ENCODE data around the gene TIMP4.

TIMP4 gene

DNA sequence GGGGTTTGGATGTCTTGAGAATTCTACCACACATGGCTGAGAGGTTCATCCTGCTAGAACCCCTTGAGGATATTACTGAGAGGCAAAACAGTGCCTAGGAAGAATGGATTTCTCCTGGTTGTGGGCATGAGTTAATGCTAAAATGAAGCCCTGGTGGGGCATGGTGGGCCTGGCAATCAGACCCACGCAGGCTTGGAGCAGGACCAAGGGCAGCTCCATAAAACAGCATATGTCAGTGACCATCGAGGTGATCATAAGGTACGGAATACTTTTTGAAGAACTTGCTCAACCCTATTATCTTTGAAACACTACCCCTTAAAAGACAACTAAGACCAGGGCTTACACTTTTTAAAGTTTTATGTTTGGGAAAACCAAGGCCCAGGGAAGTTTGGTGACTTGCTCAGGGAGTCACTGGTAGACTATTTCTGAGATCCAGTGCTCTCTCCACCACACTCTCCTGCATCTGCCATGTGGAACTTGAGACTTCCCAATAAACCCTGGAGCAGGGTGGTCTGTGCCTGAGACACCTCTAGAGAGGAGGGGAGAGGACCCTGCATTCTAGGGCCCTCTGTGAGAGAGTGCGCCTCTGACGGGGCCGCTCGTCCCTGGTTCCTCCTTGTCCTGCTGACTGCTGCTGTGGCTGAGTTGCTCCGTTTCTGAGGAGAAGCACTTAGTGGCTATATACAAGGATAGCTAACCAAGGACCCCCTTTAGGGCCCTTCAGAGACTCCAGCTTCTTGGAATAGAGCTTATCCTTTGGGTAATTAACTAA is 28.0 kb upstream of the TIMP4 start:
- no peaks in the 10 kb centered on the region for H4K20me1 ChIP-seq (ENCODE audit: control insufficient read depth, insufficient read depth, low read depth, low read length)
- H3K79me2 ChIP-seq (ENCODE audit: control insufficient read depth, low read length) = no peaks in the 10 kb centered on the region
- no peaks in the 10 kb centered on the region for H3K36me3 ChIP-seq (ENCODE audit: control insufficient read depth, low read length)
- peak overlapping the region; percentile 35 for H3K4me3 ChIP-seq (ENCODE audit: low read length)
- H3K9me2 ChIP-seq (replicated peaks; ENCODE audit: control insufficient read depth, low read length) = no peaks in the 10 kb centered on the region
- H3K27me3 ChIP-seq (ENCODE audit: control insufficient read depth, low read length) = no peaks in the 10 kb centered on the region
- H3K27ac ChIP-seq (ENCODE audit: low read depth, low read length) = no peak overlapping the region
- TF ChIP-seq EZH2phosphoT487 (IDR thresholded peaks at IDR 0.05; ENCODE audit: borderline replicate concordance, low read length) (no peak), CTCF (IDR thresholded peaks at IDR 0.05; ENCODE audit: low read depth, low read length, poor library complexity, severe bottlenecking) (no peak)
- H3F3A ChIP-seq (ENCODE audit: control insufficient read depth, insufficient read depth) = no peaks in the 10 kb centered on the region
- peaks cover 24% of the 10 kb centered on the region for H3K4me1 ChIP-seq (ENCODE audit: control insufficient read depth, low read length)
- H3K9me3 ChIP-seq (ENCODE audit: control insufficient read depth, insufficient read depth, low read length) = no peaks in the 10 kb centered on the region
- peak overlapping the region; percentile 59 for H3K4me2 ChIP-seq (ENCODE audit: low read length)

- H3K27me3 ChIP-seq (ENCODE audit: control insufficient read depth, low read length) = no peaks in the 10 kb centered on the region
- H3K27ac ChIP-seq (ENCODE audit: low read depth, low read length) = no peak overlapping the region
- no peak overlapping the region for H3K4me2 ChIP-seq (ENCODE audit: low read length)
- peaks cover 24% of the 10 kb centered on the region for H3K4me1 ChIP-seq (ENCODE audit: control insufficient read depth, low read length)
- H3K79me2 ChIP-seq (ENCODE audit: control insufficient read depth, low read length) = no peaks in the 10 kb centered on the region
- no peaks in the 10 kb centered on the region for H3K9me3 ChIP-seq (ENCODE audit: control insufficient read depth, insufficient read depth, low read length)
- no peaks in the 10 kb centered on the region for H4K20me1 ChIP-seq (ENCODE audit: control insufficient read depth, insufficient read depth, low read depth, low read length)
- H3F3A ChIP-seq (ENCODE audit: control insufficient read depth, insufficient read depth) = no peaks in the 10 kb centered on the region
- H3K4me3 ChIP-seq (ENCODE audit: low read length) = no peak overlapping the region
- H3K36me3 ChIP-seq (ENCODE audit: control insufficient read depth, low read length) = no peaks in the 10 kb centered on the region
- no peaks in the 10 kb centered on the region for H3K9me2 ChIP-seq (replicated peaks; ENCODE audit: control insufficient read depth, low read length)
- no peak for TF ChIP-seq CTCF (IDR thresholded peaks at IDR 0.05; ENCODE audit: low read depth, low read length, poor library complexity, severe bottlenecking)
- TF ChIP-seq EZH2phosphoT487 (IDR thresholded peaks at IDR 0.05; ENCODE audit: borderline replicate concordance, low read length) = no peak
Observed at GRCh38 chr3:12186046-12186445, 27.3 kb upstream of the TIMP4 start.

DNA sequence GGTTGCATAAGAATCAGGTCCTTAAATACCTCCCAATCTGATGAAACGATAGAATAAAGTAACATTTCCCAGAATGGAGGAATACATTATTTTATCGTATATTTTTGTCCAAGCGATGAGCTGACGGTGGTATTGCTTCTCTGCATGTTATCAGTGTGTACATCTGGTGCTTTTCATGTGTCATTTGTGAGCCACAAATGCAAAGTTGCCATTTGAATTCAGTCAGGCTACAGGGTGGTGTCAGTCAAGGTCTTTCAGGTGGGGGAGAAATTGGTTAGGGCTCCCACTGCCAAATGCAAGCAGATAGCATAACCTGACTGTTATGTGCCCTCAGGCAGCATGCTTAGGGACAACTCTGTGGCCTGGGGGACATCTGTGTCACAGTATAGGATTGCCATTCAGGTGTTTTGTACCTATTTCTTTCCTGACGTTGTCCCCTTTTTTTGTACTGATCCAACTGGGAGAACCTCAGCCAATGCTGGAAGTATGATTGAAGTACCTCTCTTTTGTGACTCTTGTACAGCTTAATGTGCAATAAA is 26.5 kb upstream of the TIMP4 start:
- Histone ChIP-seq H3K27ac (ENCODE audit: low read depth, low read length) (no peak overlapping the region), H3K4me1 (ENCODE audit: control insufficient read depth, low read length) (peaks cover 24% of the 10 kb centered on the region), H3K27me3 (ENCODE audit: control insufficient read depth, low read length) (no peaks in the 10 kb centered on the region), H3K4me2 (ENCODE audit: low read length) (no peak overlapping the region), H3K36me3 (ENCODE audit: control insufficient read depth, low read length) (no peaks in the 10 kb centered on the region), H3K9me3 (ENCODE audit: control insufficient read depth, insufficient read depth, low read length) (no peaks in the 10 kb centered on the region), H4K20me1 (ENCODE audit: control insufficient read depth, insufficient read depth, low read depth, low read length) (no peaks in the 10 kb centered on the region), H3K9me2 (replicated peaks; ENCODE audit: control insufficient read depth, low read length) (no peaks in the 10 kb centered on the region), H3K79me2 (ENCODE audit: control insufficient read depth, low read length) (no peaks in the 10 kb centered on the region), H3K4me3 (ENCODE audit: low read length) (no peak overlapping the region), H3F3A (ENCODE audit: control insufficient read depth, insufficient read depth) (no peaks in the 10 kb centered on the region)
- TF ChIP-seq EZH2phosphoT487 (IDR thresholded peaks at IDR 0.05; ENCODE audit: borderline replicate concordance, low read length) (no peak), CTCF (IDR thresholded peaks at IDR 0.05; ENCODE audit: low read depth, low read length, poor library complexity, severe bottlenecking) (no peak)

Measured in DOHH2 (cell line).